ENCODE data around the gene CAMTA1. TPM values are rescaled to one million over a fixed set of nuclear protein-coding genes. Genes with fewer than 3 reads are reported as not detected.

CAMTA1 gene
- total RNA-seq, 1 donor from 2014 or later: 34.4 TPM

DNA sequence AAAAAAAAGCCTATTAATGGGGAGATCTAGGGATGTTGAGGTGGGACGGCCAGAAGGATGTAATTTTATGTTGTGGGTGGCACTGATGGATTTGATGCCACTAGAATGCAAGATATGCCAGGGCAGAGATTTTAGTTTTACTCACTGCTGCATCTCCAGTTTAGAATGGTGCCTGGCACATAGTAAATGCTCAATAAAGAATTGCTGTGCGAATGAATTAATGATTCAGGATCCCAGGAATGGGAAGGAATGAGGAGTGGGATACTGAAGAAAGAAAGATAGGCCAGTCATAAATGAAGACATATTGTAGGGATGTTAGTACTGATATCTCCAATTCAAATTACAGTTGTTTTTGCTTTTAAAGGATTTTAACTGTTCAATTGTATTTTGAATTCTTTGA, 72.6 kb downstream of the CAMTA1 start:
- no peak for ATAC-seq

DNA sequence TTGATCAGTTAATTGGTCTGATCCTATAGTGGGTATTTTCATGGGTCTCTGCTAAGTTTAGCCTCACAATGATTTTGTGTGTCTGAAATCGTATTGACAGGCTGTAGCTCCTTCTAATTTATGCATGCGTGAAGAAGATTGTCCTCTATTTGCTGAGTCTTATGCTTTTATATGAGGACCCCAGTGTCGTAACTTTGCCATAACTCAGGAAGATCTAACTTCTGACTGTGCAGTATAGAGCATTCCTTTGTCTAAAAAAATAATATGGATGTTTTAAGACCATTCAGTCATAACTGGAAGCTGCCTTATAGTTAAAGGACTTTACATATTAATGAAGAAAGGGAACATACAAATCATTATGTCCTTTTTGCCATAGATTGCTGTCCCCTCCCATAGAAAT, 73.3 kb downstream of the CAMTA1 start:
- ATAC-seq: no peak

DNA sequence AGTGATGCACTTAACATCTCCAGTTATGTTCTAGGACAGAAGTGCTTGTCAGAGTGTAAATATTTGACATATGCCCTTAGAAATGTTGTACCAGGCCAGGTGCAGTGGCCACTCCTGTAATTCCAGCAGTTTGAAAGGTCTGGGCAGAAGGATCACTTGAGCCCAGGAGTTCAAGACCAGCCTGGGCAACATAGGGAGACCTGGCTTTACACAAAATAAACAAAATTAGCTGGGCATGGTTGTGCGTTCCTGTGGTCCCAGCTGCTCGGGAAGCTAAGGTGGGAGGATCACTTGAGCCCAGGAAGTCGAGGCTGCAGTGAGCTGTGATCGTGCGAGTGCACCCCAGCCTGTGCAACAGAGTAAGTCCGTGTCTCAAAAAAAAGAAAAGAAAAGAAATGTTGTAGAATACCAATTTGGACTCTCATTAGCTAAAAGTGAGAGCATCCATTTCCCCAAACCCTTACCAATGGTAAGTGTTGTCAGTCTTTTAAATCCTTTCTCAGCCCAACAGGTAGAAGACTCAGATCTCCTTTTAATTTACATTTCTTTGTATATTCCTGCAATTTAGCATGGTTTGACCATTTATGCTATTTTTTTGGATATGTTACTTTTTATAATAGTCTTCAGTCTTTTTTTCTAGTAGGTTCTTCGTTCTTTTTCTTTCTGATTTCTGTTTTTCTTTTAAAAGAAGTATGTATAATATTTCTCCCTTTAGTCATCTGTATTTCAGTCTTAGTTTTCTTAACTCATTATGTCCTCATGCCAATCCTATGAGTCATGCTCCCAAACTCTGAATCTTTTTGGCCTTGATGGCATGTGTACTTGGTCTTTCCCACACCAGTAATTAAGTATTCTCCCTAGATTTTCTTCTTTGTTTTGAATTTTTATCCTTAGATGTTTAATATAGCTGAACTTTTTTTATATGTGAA, 74.4 kb downstream of the CAMTA1 start:
- peak; percentile 67 for ATAC-seq

DNA sequence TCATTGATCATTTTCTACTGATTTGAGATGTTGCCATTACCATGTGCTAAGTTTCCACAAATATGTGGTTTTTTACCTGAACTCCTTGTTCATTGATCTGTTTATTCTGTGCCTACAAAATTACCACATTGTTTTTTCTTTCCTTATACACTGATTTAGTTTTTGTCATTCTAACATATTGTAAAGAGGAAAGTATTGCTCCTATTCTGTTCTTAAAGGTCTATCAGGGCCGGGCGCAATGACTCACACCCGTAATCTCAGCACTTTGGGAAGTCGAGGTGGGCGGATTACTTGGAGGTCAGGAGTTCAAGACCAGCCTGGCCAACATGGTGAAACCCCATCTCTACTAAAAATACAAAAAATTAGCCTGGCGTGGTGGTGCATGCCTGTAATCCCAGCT, 75.1 kb downstream of the CAMTA1 start:
- ATAC-seq: no peak

DNA sequence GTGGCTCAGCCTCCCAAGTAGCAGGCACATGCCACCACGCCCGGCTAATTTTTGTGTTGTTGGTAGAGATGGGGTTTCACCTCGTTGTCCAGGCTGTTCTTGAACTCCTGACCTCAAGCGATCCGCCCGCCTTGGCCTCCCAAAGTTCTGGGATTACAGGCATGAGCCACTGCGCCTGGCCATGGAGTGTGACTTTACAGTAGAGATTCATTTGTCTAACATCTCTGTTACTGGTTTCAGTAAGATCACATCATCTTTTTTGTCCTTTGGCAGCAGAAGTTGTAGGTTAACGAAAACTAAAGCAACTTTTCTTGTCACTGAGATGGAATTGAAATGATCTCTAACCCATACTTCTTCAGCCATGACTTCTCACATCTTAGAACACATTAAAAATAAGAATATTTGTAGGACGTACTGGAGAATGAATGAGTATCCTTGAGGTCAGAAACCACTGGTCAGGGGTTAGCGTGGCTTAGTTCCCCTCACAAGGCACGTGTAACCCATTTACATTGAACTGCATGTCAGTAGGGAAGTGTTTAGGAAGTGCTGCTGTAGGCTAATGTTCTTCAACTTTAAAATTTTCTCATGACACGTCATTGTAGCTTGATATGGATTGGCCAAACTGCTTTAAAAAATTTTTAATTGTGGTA, 75.9 kb downstream of the CAMTA1 start:
- no peak for ATAC-seq

DNA sequence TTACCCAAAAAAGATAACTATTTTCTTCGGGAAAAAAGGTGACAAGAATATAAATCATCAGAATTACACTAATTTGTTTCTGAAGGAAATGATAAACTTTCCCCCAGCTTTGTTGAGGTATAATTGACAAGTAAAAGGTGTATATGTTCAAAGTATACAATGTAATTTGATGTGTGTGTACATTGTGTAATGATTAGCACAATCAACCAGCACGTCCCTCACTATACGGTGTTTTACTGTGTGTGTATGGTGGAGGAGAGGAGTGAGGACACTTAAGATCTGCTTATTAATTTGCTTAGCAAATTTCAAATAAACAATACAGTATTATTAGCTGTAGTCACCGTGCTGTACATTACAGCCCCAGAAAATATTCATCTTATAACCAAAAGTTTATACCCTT, 77.7 kb downstream of the CAMTA1 start:
- ATAC-seq: no peak

DNA sequence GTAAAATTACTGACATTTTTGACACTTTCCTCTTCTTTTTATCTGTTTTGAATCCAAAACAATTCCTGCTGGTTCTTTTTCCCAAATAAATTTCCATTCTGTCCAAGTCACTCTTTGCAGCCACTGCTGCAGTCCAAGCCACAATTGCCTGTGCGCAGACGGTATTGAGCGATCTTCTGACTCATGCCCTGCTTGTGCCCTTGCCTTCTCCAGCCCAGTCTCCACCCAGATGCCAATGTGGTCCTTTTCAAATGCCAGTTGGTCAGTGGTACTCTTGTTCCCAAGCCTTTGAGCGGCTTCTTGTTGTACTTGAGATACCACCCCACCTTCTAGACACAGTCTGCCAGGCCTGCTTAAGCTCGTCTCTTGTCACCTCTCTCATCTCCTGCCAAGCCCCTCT, 78.9 kb downstream of the CAMTA1 start:
- no peak for ATAC-seq

DNA sequence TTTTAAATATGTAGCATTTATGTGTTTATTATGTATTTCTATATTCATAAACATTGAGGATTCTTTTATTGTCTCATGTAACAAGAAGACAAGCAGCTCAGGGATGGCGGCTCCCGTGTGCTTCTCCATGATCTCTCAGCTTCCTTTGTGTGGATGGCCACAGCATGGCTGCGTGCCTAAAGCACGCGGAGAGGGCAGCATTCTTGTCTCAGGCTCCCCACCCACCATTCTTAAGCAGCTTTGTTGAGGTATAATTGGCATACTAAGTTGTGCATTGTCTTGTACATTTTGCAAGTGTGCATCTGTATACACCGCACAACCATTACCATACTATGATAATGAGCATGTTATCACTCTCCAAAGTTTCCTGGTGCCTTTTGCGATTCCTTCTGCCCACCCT, 81.6 kb downstream of the CAMTA1 start:
- no peak for ATAC-seq

DNA sequence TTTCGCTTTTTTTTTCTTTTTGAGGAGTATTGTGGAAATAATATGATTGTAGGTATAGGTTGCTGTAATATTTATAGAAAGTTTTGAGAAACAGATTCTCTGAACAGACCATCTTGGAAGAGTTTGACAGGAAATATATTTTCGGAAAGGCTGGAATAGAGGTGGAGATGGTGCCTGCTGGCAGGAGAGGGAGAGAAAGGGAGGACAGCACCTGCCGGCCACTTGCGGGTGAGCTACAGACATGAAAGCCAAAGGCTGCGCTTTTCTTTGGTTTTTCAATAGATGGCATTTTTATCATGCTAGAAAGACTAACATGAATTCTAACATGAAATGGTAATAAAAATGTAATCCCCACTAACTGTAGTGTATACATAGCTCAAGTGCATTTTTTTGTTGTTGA, 82.1 kb downstream of the CAMTA1 start:
- no peak for ATAC-seq

DNA sequence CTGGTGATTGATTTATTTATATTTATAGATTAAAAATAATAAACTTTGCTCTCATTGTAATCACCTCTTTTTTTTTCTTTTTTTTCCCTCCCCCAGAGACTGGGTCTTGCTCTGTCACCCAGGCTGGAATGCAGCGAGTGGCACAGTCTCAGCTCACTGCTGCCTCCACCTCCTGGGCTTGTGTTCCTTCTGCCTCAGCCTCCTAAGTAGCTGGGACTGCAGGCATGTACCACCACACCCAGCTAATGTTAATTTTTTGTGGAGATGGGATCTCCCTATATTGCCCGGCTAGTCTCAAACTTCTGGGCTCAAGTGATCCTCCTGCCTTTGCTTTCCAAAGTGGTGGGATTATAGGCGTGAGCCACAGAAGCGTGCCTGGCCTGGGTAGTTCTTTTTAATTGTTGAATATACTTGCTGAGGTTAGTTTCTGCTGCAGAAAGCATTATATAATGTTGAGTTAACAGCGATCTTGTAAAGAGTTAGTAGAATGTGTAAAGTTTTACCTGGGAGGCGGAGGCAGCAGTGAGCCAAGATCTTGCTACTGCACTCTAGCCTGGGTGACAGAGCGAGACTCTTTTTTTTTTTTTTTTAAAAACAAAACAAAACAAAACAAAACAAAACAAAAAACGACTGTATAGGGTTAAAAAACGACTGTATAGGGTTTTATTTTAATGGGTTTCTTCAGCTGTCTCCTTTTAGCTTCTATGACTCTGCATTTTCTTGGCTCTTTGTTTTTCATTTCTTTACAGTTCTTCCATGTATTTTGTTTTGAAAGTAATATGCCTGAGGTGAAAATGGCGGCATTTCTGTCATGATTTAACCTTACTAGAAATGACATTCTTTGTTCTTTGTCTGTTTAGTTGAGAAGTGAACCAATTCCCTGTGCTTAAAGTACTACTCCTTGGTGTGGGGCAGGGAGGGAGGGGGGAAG, 82.7 kb downstream of the CAMTA1 start:
- ATAC-seq: no peak

DNA sequence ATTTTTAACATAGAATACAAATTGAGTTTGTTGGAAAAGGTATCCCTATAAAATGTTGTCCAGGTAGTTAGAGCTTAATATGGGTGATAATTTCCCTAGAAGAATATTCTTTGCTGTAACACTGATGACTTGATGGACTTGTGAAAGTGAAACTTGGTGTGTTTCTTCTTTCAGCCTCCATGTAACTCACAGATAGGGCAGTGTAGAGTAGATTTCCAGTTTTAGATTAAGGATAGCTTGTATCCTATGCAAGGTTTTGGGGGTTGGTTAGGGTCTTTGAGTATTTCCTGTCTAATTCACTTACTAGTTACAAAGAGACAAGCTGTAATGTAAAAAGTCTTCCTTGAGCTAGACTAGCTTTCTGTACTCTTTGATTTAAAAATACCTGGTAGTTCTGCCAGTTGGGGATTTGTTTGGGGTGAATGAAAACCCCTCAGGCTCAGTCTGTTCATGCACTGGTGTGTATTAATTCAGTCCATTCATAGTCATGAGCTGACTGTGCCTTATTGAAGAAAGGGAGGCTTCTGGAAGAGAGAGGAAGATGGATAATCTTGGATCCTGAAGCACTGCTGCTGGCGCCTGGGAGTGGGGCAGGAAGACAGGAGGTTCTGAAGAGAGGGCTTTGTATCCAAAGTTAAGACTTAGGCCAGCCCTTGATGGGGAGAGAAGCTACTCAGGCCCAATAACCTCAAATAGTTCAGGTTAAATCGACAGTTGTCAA, 83.6 kb downstream of the CAMTA1 start:
- peak; percentile 78 for ATAC-seq

DNA sequence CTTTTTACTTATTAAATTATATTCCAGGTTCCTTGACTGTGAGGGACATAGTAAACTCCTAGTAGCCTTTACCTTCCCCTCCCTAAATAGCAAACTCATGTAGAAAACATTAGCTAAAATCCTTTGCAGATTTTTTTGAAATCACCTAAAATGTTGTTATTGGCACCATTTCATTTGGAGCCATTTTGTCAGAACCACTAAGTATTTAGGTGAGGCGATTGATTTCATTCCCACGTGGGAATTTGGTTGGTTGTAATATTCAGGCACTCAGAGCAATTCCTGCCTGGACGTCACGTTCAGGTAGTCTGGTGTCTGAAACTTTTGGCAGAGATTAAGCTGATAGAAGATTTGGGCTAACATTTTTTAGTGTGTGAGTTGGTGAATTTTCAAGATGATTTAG, 84.3 kb downstream of the CAMTA1 start:
- ATAC-seq: no peak

DNA sequence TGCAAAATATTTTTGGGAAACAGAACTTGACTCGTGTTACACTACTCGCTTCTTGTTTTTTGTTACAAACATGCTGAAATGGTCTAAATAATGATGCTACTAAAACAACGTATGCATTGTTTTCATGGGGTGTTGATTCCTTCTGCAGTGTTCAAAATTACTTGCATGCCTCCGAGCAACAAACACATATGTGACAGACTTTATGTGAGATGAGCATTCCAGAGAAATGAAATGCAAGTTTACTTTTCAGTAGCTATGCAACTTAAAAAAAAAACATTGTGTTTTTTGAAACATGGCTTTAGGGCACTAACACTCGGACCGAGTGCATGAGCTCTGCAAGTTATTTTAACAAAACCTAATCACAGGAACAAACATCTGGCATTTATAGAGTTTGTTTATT, 84.8 kb downstream of the CAMTA1 start:
- ATAC-seq: no peak

DNA sequence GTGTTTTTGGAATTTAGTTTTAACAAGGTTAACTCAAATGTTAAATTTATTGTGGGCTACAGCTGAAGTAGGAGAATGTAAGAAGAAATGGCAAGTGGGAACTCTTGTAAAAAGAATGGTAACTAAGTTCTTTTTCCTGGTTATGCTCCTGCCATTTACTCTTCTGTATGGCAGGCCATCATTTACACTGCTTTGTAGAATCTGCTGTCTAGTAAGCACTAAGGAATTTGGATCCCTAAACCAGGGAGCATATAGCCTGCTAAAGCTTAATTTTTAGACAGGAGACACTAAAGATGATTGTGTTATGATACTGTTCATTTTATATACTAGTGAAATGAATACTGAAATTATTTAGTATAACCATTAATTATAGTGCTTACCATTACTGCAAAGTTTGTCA, 85.3 kb downstream of the CAMTA1 start:
- ATAC-seq: no peak

DNA sequence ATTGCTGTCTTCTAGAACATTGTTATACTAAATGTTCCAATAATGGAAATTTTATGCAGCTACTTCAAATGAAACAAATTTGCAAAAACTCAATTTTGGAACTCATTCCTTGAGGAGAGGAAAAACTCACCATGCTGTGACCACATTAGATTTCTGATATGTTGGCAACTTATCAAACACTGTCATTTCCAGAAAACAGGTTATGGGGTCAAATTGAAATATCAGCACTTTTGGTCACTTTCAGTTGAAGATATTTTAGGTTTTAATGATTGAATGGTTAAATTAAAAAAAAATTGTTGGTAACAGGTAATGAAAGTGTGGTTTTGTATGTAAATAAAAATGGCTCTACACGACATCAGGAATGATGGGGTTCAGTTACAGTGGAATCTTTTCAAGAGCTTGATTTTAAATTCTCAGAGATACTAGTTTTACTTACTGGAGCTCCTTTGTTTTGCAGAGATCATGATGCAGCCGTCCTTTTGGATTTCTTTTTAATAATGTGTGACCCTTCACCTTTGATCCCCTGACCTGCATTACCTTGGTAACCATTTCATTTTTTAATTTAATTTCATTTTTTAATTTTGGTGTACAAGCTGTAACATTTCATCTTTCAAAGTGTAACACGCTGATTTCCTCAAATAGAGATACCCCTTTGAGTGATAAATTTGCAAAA, 86.2 kb downstream of the CAMTA1 start:
- ATAC-seq: no peak

DNA sequence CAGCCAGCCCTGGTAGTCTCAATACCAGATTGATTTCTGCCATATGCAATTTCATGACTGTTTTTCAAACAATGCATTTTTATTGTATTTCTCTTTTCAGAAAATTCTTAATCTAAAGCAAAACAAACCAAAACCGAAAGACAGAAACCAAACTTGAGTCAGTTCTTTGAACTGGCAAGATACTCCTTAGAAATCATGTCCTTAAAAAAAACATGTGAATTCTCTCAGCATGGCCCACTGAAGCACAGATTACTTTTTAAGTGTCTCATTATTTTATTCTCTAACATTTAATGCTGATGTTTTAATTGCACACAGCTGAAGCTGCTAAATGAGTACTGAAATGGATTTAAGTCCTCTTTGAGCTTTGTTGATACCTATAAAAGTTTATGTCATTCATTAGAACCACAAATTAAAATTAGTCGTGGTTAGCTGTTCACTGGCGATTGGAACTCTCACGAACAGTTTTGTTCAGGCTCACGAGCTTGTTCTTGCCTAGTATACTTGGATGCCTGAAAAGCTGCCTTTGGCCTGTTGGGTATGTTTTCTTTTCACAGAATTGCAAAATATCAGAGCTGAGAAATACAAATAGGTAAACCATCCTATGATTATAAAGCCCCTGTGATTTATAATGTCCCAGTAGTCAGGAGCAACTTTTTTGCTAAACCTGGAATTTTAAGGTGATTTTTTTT, 87.5 kb downstream of the CAMTA1 start:
- no peak for ATAC-seq

DNA sequence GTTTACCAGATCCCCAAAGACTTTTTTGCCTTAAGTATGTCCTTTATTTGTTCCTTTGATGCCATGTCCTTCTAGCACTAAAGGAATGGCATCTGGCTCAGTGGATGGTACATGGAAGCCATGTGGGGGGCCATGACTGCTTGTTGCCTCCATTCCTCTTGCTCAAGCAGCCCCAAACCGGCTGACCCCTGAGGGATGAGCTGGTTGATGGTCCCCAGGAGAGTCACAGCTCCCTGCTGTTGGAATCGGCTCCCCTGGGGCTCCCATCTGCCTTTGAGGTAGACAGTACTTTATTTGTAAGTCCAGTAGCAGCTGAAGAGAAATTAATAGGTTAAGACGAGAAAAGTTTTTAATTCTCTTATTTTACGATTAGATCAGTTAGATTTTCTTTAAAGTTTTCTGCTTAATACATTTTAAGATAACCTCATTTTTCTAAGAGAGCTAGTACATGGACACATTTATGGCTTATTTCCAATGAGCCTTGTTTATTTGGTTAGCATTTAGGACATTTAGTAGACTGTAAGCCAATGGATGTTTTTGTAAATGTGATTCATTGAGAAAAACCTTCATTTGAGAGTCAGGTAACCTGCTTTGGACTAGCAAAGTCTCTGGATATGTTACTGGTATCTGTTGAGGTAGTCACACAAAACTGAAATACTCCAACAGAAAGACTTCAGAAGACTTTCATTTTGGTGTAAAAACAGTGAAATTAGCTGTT, 88.2 kb downstream of the CAMTA1 start:
- no peak for ATAC-seq

DNA sequence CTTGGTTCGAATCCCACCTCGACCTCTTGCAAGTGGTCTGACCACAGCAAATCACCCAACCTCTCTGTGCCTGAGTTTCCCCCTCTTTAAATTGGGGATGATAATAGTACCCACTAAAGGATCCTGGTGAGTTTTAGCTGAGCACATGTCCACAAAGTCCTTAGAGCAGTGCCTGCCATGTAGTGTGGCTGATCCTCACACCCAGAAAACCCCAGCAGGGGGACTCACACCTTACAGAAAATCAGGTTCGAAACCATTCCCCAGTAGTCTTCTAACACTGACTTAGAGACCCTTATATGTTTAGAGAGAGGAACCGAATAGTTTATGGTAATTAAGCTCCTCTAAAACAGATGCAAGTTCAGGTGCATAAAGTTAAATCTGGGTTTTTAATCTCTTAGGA, 89.0 kb downstream of the CAMTA1 start:
- no peak for ATAC-seq

DNA sequence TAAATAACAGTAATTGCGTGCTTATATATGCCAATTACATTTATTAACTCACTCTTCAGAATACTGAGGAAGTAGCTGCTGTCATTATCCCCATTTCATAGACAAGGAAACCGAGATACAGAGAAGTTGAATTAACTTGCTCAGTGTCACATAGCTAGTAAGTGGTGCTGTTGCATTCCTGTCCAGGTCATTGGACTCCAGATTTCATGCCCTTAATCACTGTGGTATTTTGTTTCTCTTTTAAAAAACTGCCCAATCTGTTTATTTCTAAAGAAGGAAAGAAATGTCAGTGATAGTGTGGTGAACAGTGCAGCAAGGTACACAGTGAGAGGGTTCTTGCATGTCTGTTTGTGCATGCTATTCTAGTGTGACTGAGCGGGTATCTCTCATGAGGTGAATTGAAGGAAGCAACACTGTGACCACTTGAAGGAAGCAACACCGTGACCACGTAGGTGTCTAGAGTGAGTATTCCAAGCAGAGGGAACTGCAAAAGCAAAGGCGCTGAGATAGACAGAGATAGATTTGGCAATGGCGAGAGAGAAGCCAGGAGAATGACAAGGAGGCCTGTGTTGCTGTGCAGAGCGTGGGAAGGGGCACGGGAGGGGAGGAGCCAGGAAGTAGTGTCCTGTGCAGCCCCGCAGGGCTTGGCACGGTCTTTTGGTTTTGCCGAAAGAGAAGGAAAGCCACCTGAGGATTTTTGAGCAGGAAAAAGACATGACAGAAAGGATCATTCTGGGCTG, 95.9 kb downstream of the CAMTA1 start:
- peak; percentile 69 for ATAC-seq

DNA sequence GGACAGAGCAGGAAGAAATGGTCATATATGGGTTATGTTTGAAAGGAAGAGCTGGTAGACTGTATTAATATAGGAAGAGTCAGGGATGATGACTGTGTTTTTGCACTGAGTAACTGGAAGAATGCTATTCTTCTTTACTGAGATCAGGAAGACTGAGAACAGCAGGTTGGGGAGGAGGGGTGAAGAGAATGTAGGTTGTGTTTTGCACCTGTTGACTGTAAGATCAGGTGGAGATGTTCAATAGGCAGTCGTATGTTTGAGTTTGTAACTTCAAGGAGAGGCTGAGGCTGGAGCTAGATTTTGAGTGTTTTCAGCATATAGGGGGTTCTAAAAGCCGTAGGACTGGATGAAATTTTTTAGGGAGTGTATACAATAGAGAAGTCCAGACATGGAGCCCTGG, 97.2 kb downstream of the CAMTA1 start:
- ATAC-seq: no peak
